IMR-90 (cell line): ENCODE results near the gene SPAG16. TPM values are rescaled to one million over a fixed set of nuclear protein-coding genes. Genes with fewer than 3 reads are reported as not detected.

Experiments used
- ATAC-seq: fragments of 200-7000 bp; cut with Tn5 transposase; 2 replicates; pipeline ENCODE4 v1.9.1; 2020; ENCODE audit warnings: low read depth, mild to moderate bottlenecking, moderate library complexity
- BruUV-seq: library from RNA; stranded (reverse); fragments of 400-500 nt; replicated peaks from 2 replicates; lab custom pipeline; 2021; lab: Mats Ljungman, UMichigan
- CTCF ChIA-PET: fragments of 300-600 bp; formaldehyde crosslinking; extraction: SDS; loops from one replicate; lab custom pipeline; 2021; ENCODE audit warnings: antibody characterized with exemption; lab: Yijun Ruan, JAX
- POLR2A ChIA-PET: fragments of 300-600 bp; sonication (Branson Sonifier 250); formaldehyde crosslinking; loops from one replicate; lab custom pipeline; 2022; ENCODE audit warnings: antibody characterized with exemption; ENCODE audit not compliant: unreplicated experiment; lab: Charles Lee
- DNase-seq: peaks from one replicate; pipeline ENCODE4 v3.0.0; 2013
- H2AFZ ChIP-seq: replicated peaks from 2 replicates; pipeline ENCODE3; 2013; ENCODE audit warnings: low read length, mild to moderate bottlenecking; ENCODE audit not compliant: poor library complexity
- H2AK5ac ChIP-seq: 2 replicates; pipeline ENCODE4 v1.6.1; 2013; ENCODE audit warnings: low read depth, low read length, inconsistent platforms
- H2AK9ac ChIP-seq: replicated peaks from 2 replicates; pipeline ENCODE3; 2013; ENCODE audit warnings: mild to moderate bottlenecking, low read depth, low read length, moderate library complexity; ENCODE audit not compliant: poor library complexity
- H2BK120ac ChIP-seq: 2 replicates; pipeline ENCODE4 v1.6.1; 2013; ENCODE audit warnings: low read depth, low read length, inconsistent platforms
- H2BK15ac ChIP-seq: 3 replicates; pipeline ENCODE4 v1.6.1; 2013; ENCODE audit warnings: low read depth, low read length, inconsistent platforms
- H2BK20ac ChIP-seq: 2 replicates; pipeline ENCODE4 v1.6.1; 2013; ENCODE audit warnings: low read depth, mild to moderate bottlenecking, inconsistent platforms, low read length, moderate library complexity
- H2BK5ac ChIP-seq: 2 replicates; pipeline ENCODE4 v1.6.1; 2013; ENCODE audit warnings: mild to moderate bottlenecking, low read depth, low read length, inconsistent platforms; ENCODE audit not compliant: poor library complexity, severe bottlenecking
- H3K14ac ChIP-seq: replicated peaks from 2 replicates; pipeline ENCODE4 v1.6.1; 2013; ENCODE audit warnings: low read depth, low read length, inconsistent platforms
- H3K18ac ChIP-seq: 2 replicates; pipeline ENCODE4 v1.6.1; 2013; ENCODE audit warnings: low read depth, low read length, control low read depth
- H3K23ac ChIP-seq: 2 replicates; pipeline ENCODE4 v1.6.1; 2013; ENCODE audit warnings: low read depth, low read length, inconsistent platforms
- H3K27ac ChIP-seq: 2 replicates; pipeline ENCODE4 v1.5.1; 2013; ENCODE audit warnings: mild to moderate bottlenecking, control low read depth, low read length; ENCODE audit not compliant: insufficient read depth
- H3K27me3 ChIP-seq: 2 replicates; pipeline ENCODE4 v1.6.1; 2013; ENCODE audit warnings: low read length; ENCODE audit not compliant: control insufficient read depth, insufficient read depth
- H3K36me3 ChIP-seq: 2 replicates; pipeline ENCODE4 v1.6.1; 2013; ENCODE audit warnings: low read length, mixed read lengths; ENCODE audit not compliant: control insufficient read depth, insufficient read depth
- H3K4ac ChIP-seq: 2 replicates; pipeline ENCODE4 v1.6.1; 2013; ENCODE audit warnings: low read depth, low read length, inconsistent platforms
- H3K4me1 ChIP-seq: 2 replicates; pipeline ENCODE4 v1.6.1; 2013; ENCODE audit warnings: low read length, mixed read lengths; ENCODE audit not compliant: control insufficient read depth, insufficient read depth
- H3K4me2 ChIP-seq: 2 replicates; pipeline ENCODE4 v1.6.1; 2013; ENCODE audit warnings: low read depth, mild to moderate bottlenecking, control low read depth, low read length, moderate library complexity
- H3K4me3 ChIP-seq: 2 replicates; pipeline ENCODE4 v1.5.1; 2013; ENCODE audit warnings: low read depth, mild to moderate bottlenecking, control low read depth, low read length, moderate library complexity; ENCODE audit not compliant: insufficient read depth
- H3K56ac ChIP-seq: 2 replicates; pipeline ENCODE4 v1.6.1; 2013; ENCODE audit warnings: low read length, inconsistent platforms; ENCODE audit not compliant: insufficient read depth; ENCODE audit errors: extremely low read depth
- H3K79me1 ChIP-seq, 2 experiments: 2 replicates each; pipeline ENCODE4 v1.6.1; 2013; ENCODE audit warnings: low read length in 2 of 2, inconsistent platforms in 1 of 2, low read depth in 1 of 2
- H3K9ac ChIP-seq: 2 replicates; pipeline ENCODE4 v1.6.1; 2013; ENCODE audit warnings: low read depth, low read length, control low read depth
- H3K9me1 ChIP-seq: 2 replicates; pipeline ENCODE4 v1.6.1; 2013; ENCODE audit warnings: low read length, inconsistent platforms; ENCODE audit not compliant: insufficient read depth
- H3K9me3 ChIP-seq: 2 replicates; pipeline ENCODE4 v1.6.1; 2013; ENCODE audit warnings: low read length; ENCODE audit not compliant: control insufficient read depth, insufficient read depth
- H4K20me1 ChIP-seq: 2 replicates; pipeline ENCODE4 v1.6.1; 2013; ENCODE audit warnings: low read length, inconsistent platforms; ENCODE audit not compliant: insufficient read depth
- H4K5ac ChIP-seq: 2 replicates; pipeline ENCODE4 v1.6.1; 2013; ENCODE audit warnings: mild to moderate bottlenecking, low read depth, low read length, control low read depth
- H4K8ac ChIP-seq, 2 experiments: 2 replicates each; pipeline ENCODE4 v1.6.1; 2013; ENCODE audit warnings: low read depth in 2 of 2, low read length in 2 of 2, control low read depth in 1 of 2, inconsistent platforms in 1 of 2
- H4K91ac ChIP-seq: 2 replicates; pipeline ENCODE4 v1.6.1; 2013; ENCODE audit warnings: low read depth, low read length, inconsistent platforms; ENCODE audit not compliant: insufficient read depth
- CHD1 ChIP-seq: IDR thresholded peaks from 2 replicates; pipeline ENCODE4 v1.6.1; 2012; ENCODE audit warnings: low read depth, low read length, improper control_type of control experiment
- ELK1 ChIP-seq: fragments of 150-350 bp; IDR thresholded peaks from 2 replicates; pipeline ENCODE4 v1.6.1; 2016; ENCODE audit warnings: low read depth, mild to moderate bottlenecking, low read length, moderate library complexity, borderline replicate concordance
- RFX5 ChIP-seq: IDR thresholded peaks from 2 replicates; pipeline ENCODE4 v1.8.0; 2012; ENCODE audit warnings: low read depth, mild to moderate bottlenecking, low read length, moderate library complexity
- WGBS, 2 experiments: methylation state at CpG; one replicate each; pipeline versions ENCODE4 v1.1.5 to v1.1.7; 2013; ENCODE audit warnings: missing lambda C conversion rate in 2 of 2; ENCODE audit not compliant: insufficient read length in 1 of 2; ENCODE audit errors: extremely low coverage in 2 of 2; 5-methylcytosine and 5-hydroxymethylcytosine counted together
- dilution Hi-C: fragments of 300-500 bp; cut with HindIII; formaldehyde crosslinking; loops from one replicate; pipeline ENCODE4 v1.14.3; 2018; ENCODE audit warnings: low sequenced_read_pairs; ENCODE audit not compliant: unreplicated experiment
- in situ Hi-C: fragments of 300-500 bp; cut with MboI; formaldehyde crosslinking; loops from 3 replicates; pipeline ENCODE4 v1.14.3; 2019; ENCODE audit warnings: low sequenced_read_pairs, inconsistent platforms, mixed read lengths
- intact Hi-C: fragments of 100-400 bp; cut with micrococcal nuclease; formaldehyde crosslinking; loops from 2 replicates; pipeline ENCODE4 v1.10.0; 2022
- polyA plus RNA-seq, 3 experiments: library from polyadenylated mRNA; depleted of rRNA; stranded (reverse); fragments of >200 nt; gene quantifications; 2 replicates each; pipeline ENCODE4 v1.2.3, GENCODE V29; 2012; ENCODE audit warnings: low replicate concordance in 1 of 3
- total RNA-seq: library from RNA; depleted of rRNA; stranded (reverse); fragments of >200 nt; gene quantifications from 2 replicates; pipeline ENCODE4 v1.2.3, GENCODE V29; 2012

Gene SPAG16
- total and polyA plus RNA-seq, 2 of the 4 experiments (the other 2 are of a cell fraction): 7.3 to 13.5 TPM

GRCh38 chr2:214203744-214204289 is 919.6 kb downstream of the SPAG16 start:
- CTCF ChIA-PET: interaction anchor here (0.7 kb wide), 2 partner anchors 14 to 127 kb away, joined by 3 read pairs; no protein-coding TSS in a partner anchor

More at GRCh38 chr2:214203744-214204289, 919.6 kb downstream of the SPAG16 start:
- H2BK120ac ChIP-seq: no peak overlapping the region
- no peak overlapping the region for H4K5ac ChIP-seq
- no peak overlapping the region for H3K4me3 ChIP-seq
- no CpG with 5 or more reads among the region's 5 CpGs for WGBS, 2 experiments
- H3K18ac ChIP-seq: no peak overlapping the region
- H3K27ac ChIP-seq: no peak overlapping the region
- in situ Hi-C loops: no loop called here
- H2BK5ac ChIP-seq: no peak overlapping the region
- no TSS peak for BruUV-seq
- H3K79me1 ChIP-seq: no peaks in the 10 kb centered on the region
- no peaks in the 10 kb centered on the region for H3K9me3 ChIP-seq
- POLR2A ChIA-PET: no interaction called here
- no peaks in the 10 kb centered on the region for H3K27me3 ChIP-seq
- dilution Hi-C loops: no loop called here
- intact Hi-C loops: no loop called here
- H2BK20ac ChIP-seq: no peak overlapping the region
- DNase-seq: peak; percentile 45
- H3K14ac ChIP-seq: no peak overlapping the region
- no peaks in the 10 kb centered on the region for H3K36me3 ChIP-seq
- H4K8ac ChIP-seq: no peak overlapping the region
- TF ChIP-seq ELK1: no peak
- TF ChIP-seq CHD1: no peak
- TF ChIP-seq RFX5: no peak
- ATAC-seq: no peak
- H3K4me2 ChIP-seq: no peak overlapping the region
- H2AFZ ChIP-seq: peak overlapping the region; percentile 64
- H2AK5ac ChIP-seq: no peak overlapping the region
- no peaks in the 10 kb centered on the region for H3K4me1 ChIP-seq
- no peak overlapping the region for H2BK15ac ChIP-seq
- H4K91ac ChIP-seq: no peak overlapping the region
- H3K9me1 ChIP-seq: no peaks in the 10 kb centered on the region
- no peak overlapping the region for H3K23ac ChIP-seq
- H3K56ac ChIP-seq: no peak overlapping the region
- no peak overlapping the region for H3K9ac ChIP-seq
- H3K4ac ChIP-seq: no peak overlapping the region
- H4K20me1 ChIP-seq: no peaks in the 10 kb centered on the region
- H2AK9ac ChIP-seq: no peak overlapping the region
